ENCODE measurements around the gene GJB3. TPM values are rescaled to one million over a fixed set of nuclear protein-coding genes. Genes with fewer than 3 reads are reported as not detected.

GJB3 gene
- total RNA-seq = not detected in 2 replicates

GRCh38 chr1:34781071-34781843, at the start of gene GJB3:
GJB3 (plus strand) TSS chr1:34781214; CDS start chr1:34784763, 3,549 bp downstream.

GRCh38 chr1:34754964-34755637, 25.9 kb upstream of the GJB3 start, which contains the start of gene GJB5:
GJB5 (plus strand) TSS chr1:34755047; CDS start chr1:34757331, 2,284 bp downstream.

GRCh38 chr1:34759503-34760357, 21.3 kb upstream of the GJB3 start, which contains the start of gene GJB4:
GJB4 (plus strand) TSS chr1:34759740; CDS start chr1:34761255, 1,515 bp downstream.

GRCh38 chr1:34792868-34793727, 12.1 kb downstream of the GJB3 start, which contains the start of gene GJA4:
GJA4 (plus strand) TSS chr1:34792999; CDS start chr1:34794214, 1,215 bp downstream.

Other genes with a start within 250 kb of the GJB3 start
- gene GJB5, start 26.2 kb upstream of the GJB3 start, total RNA-seq = 0.15 TPM in 1 of 2 replicates, not detected in the other
- not detected in 2 replicates for gene GJB4, start 21.5 kb upstream of the GJB3 start, total RNA-seq
- 0.15 TPM in 1 of 2 replicates, not detected in the other for gene GJA4, start 11.8 kb downstream of the GJB3 start, total RNA-seq
- gene SMIM12, start 78.5 kb downstream of the GJB3 start, total RNA-seq = 22.8 and 38.5 TPM in 2 replicates
- gene DLGAP3, start 148.4 kb downstream of the GJB3 start, total RNA-seq = 0.17 TPM in 1 of 2 replicates, not detected in the other
- gene TMEM35B, start 204.1 kb downstream of the GJB3 start, total RNA-seq = 35.9 and 39.0 TPM in 2 replicates